ENCODE results near the gene LGR5.

LGR5 gene

GRCh38 chr12:71438670-71439361 lies 782 bp upstream of the LGR5 start:
- DNase-seq, result no peak

GRCh38 chr12:71439362-71439612 lies 311 bp upstream of the LGR5 start:
- no peak for DNase-seq

DNA sequence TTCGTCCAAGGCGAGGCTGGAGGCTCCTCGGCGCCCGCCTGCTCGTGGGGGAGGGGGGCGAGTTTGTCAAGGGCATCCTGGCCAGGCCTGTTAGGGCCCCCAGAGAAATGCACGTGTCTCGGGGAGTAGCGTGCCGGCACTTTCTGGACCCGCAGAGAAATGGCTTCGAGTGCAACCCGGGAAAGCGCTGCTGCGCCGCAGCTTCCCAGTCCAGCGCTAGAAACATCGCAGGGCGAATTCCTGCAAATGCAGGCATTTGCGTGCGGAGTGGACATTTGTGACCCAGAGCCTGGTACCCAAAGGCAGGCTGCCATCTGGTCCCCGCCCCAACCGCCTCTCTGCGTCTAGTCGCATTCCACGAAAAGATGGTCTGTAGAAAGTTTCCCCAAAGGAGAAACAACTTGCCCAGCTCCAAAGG lies 756 bp downstream of the LGR5 start:
- no peak for DNase-seq

GRCh38 chr12:71440763-71441748 lies 1.5 kb downstream of the LGR5 start:
- peak; percentile 20 for DNase-seq

GRCh38 chr12:71441836-71442566 lies 2.4 kb downstream of the LGR5 start:
- DNase-seq, result no peak

DNA sequence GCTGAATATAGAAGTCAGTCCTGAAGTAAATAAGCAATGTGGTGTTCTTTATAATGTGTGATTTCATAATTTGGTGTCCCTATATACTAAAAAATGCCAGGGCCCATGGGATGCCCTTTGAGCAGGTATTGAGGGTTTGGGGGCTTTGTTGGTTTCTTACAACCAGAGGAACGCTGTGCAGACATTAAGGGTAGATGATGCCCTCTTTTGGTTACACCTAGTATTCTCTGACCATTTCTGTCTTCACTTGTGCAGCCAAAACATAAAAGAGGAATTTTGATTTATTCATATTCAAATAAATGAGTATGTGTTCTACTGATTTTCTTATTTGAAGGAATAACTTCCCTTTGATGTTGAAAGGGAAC lies 3.0 kb downstream of the LGR5 start:
- DNase-seq, result no peak

DNA sequence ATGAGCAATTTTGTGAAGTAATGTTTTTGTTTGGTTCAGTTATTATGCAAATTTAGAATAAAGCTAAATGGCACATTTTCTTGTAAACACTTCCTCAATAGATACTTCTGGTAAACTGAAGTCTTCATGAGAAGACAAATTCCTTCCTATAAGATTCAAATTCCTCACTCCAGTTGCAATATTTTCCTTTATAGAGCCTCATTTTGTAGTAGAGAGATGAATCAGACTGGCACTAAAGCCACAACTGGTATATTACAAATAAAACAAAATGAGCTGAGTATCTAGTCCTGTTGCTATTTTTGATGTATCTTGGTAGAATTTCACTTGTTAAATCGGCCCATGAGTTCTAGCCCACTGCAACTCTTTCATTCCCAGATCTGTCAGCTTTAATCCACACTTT lies 5.5 kb downstream of the LGR5 start:
- no peak for DNase-seq

GRCh38 chr12:71447691-71448132 lies 8.1 kb downstream of the LGR5 start:
- no peak for DNase-seq

- no peak for DNase-seq
Measured at GRCh38 chr12:71448150-71448581, 8.6 kb downstream of the LGR5 start.

GRCh38 chr12:71449373-71450070 lies 9.9 kb downstream of the LGR5 start:
- no peak for DNase-seq

DNA sequence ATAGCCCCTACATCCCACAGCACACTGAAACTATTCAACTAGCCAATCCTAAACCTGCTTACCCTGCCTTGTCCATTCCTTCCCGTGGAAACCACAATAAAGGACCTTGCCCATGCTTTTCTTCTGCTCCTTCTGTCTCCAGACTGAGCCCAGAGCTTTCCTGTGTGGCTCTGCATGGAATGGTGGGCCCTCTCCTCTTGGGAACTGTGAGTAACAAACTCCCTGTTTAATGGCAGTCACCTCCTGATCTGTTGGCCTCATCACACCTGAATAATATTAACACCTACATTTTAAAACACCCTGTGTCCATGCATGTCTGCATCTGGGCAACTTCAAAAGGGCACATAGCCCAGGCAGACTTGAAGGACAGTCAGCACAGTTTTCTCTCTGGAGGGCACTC lies 12.4 kb downstream of the LGR5 start:
- DNase-seq, result no peak

DNA sequence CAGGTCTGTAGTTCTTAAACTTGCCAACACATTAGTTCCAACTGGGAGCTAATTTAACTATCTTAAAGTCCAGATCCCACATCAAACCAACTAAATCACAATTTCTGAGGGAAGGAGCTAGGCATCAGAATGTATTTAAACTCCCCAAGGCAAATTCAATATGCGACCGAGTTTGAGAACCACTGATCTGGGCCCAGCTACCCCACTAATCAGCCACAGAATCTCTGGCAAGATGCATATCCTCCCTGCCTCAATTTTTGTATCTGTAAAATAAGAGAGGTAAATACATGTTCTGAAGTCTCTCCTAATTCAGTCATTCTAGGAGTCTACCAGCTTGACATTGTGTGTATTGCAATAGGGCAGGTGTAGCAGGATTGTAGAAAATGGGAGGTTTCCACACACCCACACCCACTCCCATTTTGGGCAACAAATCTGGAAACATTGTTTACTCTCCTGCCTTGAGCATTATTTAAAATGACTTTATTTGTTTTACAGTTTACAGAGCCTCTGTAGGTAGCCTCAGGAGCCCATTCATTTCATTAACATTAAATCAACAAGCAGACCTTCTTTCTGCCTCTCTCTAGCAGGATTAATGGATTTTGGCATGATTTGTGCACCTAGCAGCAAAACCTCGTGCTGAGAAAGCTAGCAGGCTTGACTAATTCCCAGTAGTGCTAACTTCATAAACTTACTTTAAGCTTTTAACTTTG lies 15.6 kb downstream of the LGR5 start:
- no peak for DNase-seq

- DNase-seq, result no peak
Measured at GRCh38 chr12:71456316-71456715, 16.7 kb downstream of the LGR5 start.

DNA sequence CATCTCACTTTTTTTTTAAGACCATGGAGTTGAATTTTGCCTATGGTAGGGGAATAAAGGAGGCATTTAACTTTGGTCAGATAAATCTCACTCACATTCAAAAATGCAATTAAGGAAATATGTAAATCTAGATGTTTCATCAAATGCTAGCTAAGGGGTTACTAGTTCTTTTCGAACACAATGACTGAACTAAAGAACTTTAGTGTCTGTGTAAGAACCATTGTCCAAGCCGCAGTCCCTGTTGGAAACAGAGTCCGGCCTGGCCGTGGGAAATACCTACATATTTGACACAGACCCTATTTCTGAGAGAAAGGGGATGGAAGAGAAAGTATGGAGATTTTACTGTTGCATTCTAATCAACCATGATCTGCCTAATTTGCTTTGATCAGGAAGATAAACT lies 17.4 kb downstream of the LGR5 start:
- no peak for DNase-seq

DNA sequence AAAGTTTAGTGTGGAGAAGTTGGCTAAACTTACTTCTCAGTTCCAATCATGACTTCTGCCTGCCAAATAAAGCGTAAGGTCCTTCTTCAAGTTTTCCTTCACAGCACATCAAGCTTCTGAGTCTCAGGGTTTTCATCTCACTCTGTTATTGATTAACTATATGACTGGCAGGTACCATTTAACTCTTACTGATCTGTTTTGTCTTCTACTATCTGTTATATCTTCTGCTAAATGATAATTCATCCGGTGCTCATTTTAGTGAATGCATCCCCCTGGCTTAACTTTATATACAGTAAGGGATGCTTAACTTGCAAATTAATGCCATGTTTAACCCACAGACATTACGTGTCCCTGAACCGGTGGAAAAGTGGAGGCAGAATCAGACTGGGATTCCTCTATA lies 20.7 kb downstream of the LGR5 start:
- DNase-seq, result no peak

DNA sequence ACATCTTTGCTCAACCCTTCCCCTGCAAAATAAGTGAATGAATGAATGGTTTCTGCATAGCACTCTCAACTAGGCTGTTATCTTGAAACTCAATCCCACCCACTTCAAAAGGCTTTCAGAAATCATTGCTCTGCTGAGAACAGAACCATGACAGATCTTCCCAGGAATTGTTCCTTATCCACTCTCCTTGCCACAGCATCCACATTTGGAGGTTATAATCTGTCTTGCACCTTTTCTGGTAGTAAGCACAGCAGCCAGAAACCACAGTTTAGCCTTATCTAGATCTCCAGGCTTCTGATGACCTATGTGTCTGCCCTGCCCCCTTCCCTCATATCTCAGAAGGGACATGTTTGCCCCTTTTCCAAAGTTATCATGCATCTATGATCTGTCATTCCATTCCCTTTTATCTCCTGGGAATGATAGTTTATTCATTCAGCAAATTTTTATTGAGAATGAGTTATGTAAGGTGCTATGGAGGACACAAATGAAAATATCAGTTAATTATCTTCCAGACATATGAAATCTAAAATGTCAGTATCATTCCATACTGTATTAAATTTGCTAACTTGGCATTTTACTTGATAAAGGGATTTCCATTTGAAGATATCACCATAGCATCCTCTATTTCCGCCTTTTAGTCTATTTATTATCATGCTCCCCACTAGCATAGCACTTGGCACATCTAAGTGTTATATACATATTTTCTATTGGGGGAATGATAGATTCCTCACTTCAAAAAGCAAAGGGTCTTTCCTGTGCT lies 21.4 kb downstream of the LGR5 start:
- DNase-seq, result no peak

GRCh38 chr12:71461787-71462328 lies 22.3 kb downstream of the LGR5 start:
- no peak for DNase-seq

DNA sequence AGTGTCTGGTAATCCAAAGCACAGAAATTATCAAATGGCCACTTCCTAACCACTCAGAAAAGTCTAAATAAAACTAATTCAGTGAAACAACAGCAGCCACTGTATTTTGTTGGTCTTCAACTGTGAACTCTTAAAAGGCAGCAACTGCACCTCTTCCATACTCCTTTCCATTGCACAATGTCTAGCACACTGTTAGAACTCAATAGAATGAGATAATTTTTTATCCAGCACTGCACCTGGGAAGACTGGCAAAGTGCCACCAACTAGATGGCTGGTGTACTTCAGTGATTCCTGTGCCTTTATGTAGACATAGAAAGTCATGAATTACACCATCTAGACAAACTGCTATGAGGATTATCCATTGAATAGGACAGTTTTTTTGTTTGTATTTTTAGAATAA lies 26.2 kb downstream of the LGR5 start:
- DNase-seq, result no peak

- no peak for DNase-seq
Measured at GRCh38 chr12:71469258-71469750, 29.7 kb downstream of the LGR5 start.

DNA sequence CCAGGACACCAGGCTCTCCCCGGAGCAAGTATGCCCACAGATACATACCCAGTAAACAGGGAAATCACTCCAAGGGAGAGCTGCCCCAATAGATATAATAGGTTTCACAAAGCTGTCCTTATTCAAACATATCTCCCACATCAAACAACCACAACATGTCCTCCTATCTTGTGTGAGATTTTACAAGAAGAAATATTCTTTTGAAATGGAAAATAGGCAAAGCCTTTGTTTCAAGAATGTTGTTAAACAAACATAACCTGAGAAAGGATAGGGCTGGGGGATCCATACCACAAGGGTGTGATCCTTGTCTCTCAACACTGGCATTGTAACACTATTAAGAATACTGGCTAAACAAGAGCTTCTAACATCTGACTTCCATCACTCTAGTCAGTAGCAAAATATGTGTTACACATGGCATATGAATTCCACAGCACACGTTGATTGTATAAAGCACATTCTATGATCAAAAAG lies 32.9 kb downstream of the LGR5 start:
- no peak for DNase-seq

GRCh38 chr12:71474791-71475190 lies 35.2 kb downstream of the LGR5 start:
- no peak for DNase-seq
